Panc1 (cell line): ENCODE results near the gene OAS3. TPM values are rescaled to one million over a fixed set of nuclear protein-coding genes. Genes with fewer than 3 reads are reported as not detected.

Experiments
- ATAC-seq: fragments of 200-7000 bp; cut with Tn5 transposase; 2 replicates; pipeline ENCODE4 v1.9.1; 2020; ENCODE audit warnings: mild to moderate bottlenecking, moderate library complexity
- BruUV-seq: library from RNA; stranded (reverse); fragments of 400-500 nt; replicated peaks from 2 replicates; lab custom pipeline; 2021; lab: Mats Ljungman, UMichigan
- CTCF ChIA-PET: fragments of 300-600 bp; sonication (Branson Sonifier 250); formaldehyde crosslinking; loops from one replicate; lab custom pipeline; 2022; ENCODE audit warnings: antibody characterized with exemption; lab: Charles Lee
- POLR2A ChIA-PET: fragments of 300-600 bp; sonication (Branson Sonifier 250); formaldehyde crosslinking; loops from one replicate; lab custom pipeline; 2022; ENCODE audit warnings: antibody characterized with exemption; lab: Charles Lee
- DNase-seq: peaks from one replicate; pipeline ENCODE4 v3.0.0-alpha.2; 2010; ENCODE audit warnings: low read depth, low spot score
- H3K27ac ChIP-seq: 2 replicates; pipeline ENCODE4 v1.5.1; 2011; ENCODE audit warnings: mild to moderate bottlenecking, low read length, inconsistent platforms
- H3K27me3 ChIP-seq: fragments of 200-500 bp; sonication (Bioruptor generic); 2 replicates; pipeline ENCODE4 v1.6.0; 2014; ENCODE audit warnings: low read length, inconsistent platforms; ENCODE audit not compliant: control insufficient read depth, insufficient read depth
- H3K36me3 ChIP-seq: fragments of 200-500 bp; sonication (Bioruptor generic); 2 replicates; pipeline ENCODE4 v1.5.1; 2014; ENCODE audit warnings: inconsistent platforms, mild to moderate bottlenecking, low read length, moderate library complexity; ENCODE audit not compliant: control insufficient read depth, insufficient read depth
- H3K4me1 ChIP-seq: 2 replicates; pipeline ENCODE4 v1.5.1; 2011; ENCODE audit warnings: inconsistent platforms, mild to moderate bottlenecking, low read length, moderate library complexity; ENCODE audit not compliant: control insufficient read depth, insufficient read depth
- H3K4me3 ChIP-seq, 2 experiments: 2 replicates each; pipeline ENCODE4 v1.5.1; 2011 to 2012; ENCODE audit warnings: low read depth in 2 of 2, low read length in 2 of 2, mild to moderate bottlenecking in 2 of 2, inconsistent platforms in 1 of 2, moderate library complexity in 1 of 2
- H3K9me3 ChIP-seq: fragments of 200-500 bp; sonication (Bioruptor generic); 2 replicates; pipeline ENCODE4 v1.5.1; 2014; ENCODE audit warnings: low read depth, mild to moderate bottlenecking, inconsistent platforms, low read length, moderate library complexity; ENCODE audit not compliant: control insufficient read depth, insufficient read depth
- CTCF ChIP-seq: fragments of 450-650 bp; IDR thresholded peaks from 2 replicates; pipeline ENCODE4 v1.5.1; 2017; ENCODE audit warnings: mild to moderate bottlenecking
- POLR2AphosphoS5 ChIP-seq: IDR thresholded peaks from 2 replicates; pipeline ENCODE4 v1.6.1; 2012; ENCODE audit warnings: mild to moderate bottlenecking, low read depth, low read length, moderate library complexity
- SIN3A ChIP-seq: IDR thresholded peaks from 2 replicates; pipeline ENCODE4 v1.6.1; 2012; ENCODE audit warnings: low read depth, mild to moderate bottlenecking, low read length, moderate library complexity, borderline replicate concordance; ENCODE audit not compliant: insufficient read depth
- TCF7L2 ChIP-seq: IDR thresholded peaks from 2 replicates; pipeline ENCODE4 v1.6.1; 2011; ENCODE audit warnings: mild to moderate bottlenecking, low read depth, low read length, inconsistent platforms
- in situ Hi-C: cut with HindIII; loops from 2 replicates; pipeline ENCODE4 v1.10.0; 2016; ENCODE audit warnings: low sequenced_read_pairs, low pct_unique_long_range_greater_than_20kb
- intact Hi-C: fragments of 100-400 bp; cut with micrococcal nuclease; formaldehyde crosslinking; loops from one replicate; pipeline ENCODE4 v1.10.0; 2022; ENCODE audit not compliant: unreplicated experiment
- total RNA-seq: library from RNA; stranded (reverse); gene quantifications from one replicate; pipeline ENCODE4 v1.2.1, GENCODE V29; 2021; ENCODE audit not compliant: unreplicated experiment
- TF ChIP-seq, protein P1 (sequence below), 2 experiments: IDR thresholded peaks; 2 replicates each; pipeline ENCODE4 v1.6.1; 2011 to 2012; ENCODE audit warnings: low read depth in 2 of 2, control low read depth in 1 of 2, low read length in 1 of 2, mild to moderate bottlenecking in 1 of 2, moderate library complexity in 1 of 2; ENCODE audit not compliant: insufficient read depth in 1 of 2

OAS3 gene
- total RNA-seq, 1 experiment from 2014 or later: 33.3 TPM

GRCh38 chr12:112998987-112999767 is 60.9 kb downstream of the OAS3 start:
- H3K4me3 ChIP-seq: no peak overlapping the region
- H3K27me3 ChIP-seq: peaks cover 9% of the 10 kb centered on the region
- no TSS peak for BruUV-seq
- no peaks in the 10 kb centered on the region for H3K36me3 ChIP-seq
- ATAC-seq (no peak), DNase-seq (no peak)
- no peaks in the 10 kb centered on the region for H3K4me1 ChIP-seq
- TF ChIP-seq, protein P1, sequence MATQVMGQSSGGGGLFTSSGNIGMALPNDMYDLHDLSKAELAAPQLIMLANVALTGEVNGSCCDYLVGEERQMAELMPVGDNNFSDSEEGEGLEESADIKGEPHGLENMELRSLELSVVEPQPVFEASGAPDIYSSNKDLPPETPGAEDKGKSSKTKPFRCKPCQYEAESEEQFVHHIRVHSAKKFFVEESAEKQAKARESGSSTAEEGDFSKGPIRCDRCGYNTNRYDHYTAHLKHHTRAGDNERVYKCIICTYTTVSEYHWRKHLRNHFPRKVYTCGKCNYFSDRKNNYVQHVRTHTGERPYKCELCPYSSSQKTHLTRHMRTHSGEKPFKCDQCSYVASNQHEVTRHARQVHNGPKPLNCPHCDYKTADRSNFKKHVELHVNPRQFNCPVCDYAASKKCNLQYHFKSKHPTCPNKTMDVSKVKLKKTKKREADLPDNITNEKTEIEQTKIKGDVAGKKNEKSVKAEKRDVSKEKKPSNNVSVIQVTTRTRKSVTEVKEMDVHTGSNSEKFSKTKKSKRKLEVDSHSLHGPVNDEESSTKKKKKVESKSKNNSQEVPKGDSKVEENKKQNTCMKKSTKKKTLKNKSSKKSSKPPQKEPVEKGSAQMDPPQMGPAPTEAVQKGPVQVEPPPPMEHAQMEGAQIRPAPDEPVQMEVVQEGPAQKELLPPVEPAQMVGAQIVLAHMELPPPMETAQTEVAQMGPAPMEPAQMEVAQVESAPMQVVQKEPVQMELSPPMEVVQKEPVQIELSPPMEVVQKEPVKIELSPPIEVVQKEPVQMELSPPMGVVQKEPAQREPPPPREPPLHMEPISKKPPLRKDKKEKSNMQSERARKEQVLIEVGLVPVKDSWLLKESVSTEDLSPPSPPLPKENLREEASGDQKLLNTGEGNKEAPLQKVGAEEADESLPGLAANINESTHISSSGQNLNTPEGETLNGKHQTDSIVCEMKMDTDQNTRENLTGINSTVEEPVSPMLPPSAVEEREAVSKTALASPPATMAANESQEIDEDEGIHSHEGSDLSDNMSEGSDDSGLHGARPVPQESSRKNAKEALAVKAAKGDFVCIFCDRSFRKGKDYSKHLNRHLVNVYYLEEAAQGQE (IDR thresholded peaks at IDR 0.05; ENCODE audit: insufficient read depth in 1 of 2, low read depth in 2 of 2, low read length in 1 of 2): no peak
- TF ChIP-seq SIN3A (no peak), CTCF (no peak)
- no peak overlapping the region for H3K27ac ChIP-seq
- intact Hi-C loops (loop anchor here (10.0 kb wide), 1 partner anchor 156 kb away; no protein-coding TSS in a partner anchor), in situ Hi-C loops (no loop called here)
- ChIA-PET POLR2A (no interaction called here), CTCF (no interaction called here)
- H3K9me3 ChIP-seq: no peaks in the 10 kb centered on the region

GRCh38 chr12:113000433-113000832 is 62.2 kb downstream of the OAS3 start:
- no TSS peak for BruUV-seq
- H3K27ac ChIP-seq: no peak overlapping the region
- no peaks in the 10 kb centered on the region for H3K9me3 ChIP-seq
- peaks cover 13% of the 10 kb centered on the region for H3K27me3 ChIP-seq
- no peaks in the 10 kb centered on the region for H3K4me1 ChIP-seq
- in situ Hi-C loops (no loop called here), intact Hi-C loops (no loop called here)
- TF ChIP-seq CTCF (no peak), SIN3A (no peak), TCF7L2 (no peak), POLR2AphosphoS5 (no peak)
- TF ChIP-seq, protein P1 (IDR thresholded peaks at IDR 0.05; ENCODE audit: insufficient read depth in 1 of 2, low read depth in 2 of 2, low read length in 1 of 2): no peak
- no peak overlapping the region for H3K4me3 ChIP-seq
- ChIA-PET POLR2A (no interaction called here), CTCF (no interaction called here)
- DNase-seq: no peak
- H3K36me3 ChIP-seq: no peaks in the 10 kb centered on the region
- ATAC-seq: no peak
